ENCODE data around the gene RAB1A.
A peak's percentile ranks its signal among the peaks of the same experiment; 100 is the strongest.
"Not testable (repeated sequence)": the region's sequence is repeated elsewhere in the genome, so short reads cannot be mapped to it uniquely, and the experiment has no call there.

RAB1A gene

GRCh38 chr2:65129826-65130663 is at the start of gene RAB1A:
RAB1A (minus strand) TSS chr2:65130106; CDS start chr2:65129915, 191 bp downstream.
- peak; percentile 97 to 99 for DNase-seq
- peak; percentile 97 for ATAC-seq
- Mint-ChIP-seq H3K4me3 (peak within 1 kb of the TSS; percentile 98 to 99), H3K9me3 (no peaks in the 10 kb centered on the region), H3K4me1 (peaks cover 40% of the 10 kb centered on the region), H3K27ac (peak within 1 kb of the TSS; percentile 100), H3K27me3 (peaks cover 6% of the 10 kb centered on the region)

DNA sequence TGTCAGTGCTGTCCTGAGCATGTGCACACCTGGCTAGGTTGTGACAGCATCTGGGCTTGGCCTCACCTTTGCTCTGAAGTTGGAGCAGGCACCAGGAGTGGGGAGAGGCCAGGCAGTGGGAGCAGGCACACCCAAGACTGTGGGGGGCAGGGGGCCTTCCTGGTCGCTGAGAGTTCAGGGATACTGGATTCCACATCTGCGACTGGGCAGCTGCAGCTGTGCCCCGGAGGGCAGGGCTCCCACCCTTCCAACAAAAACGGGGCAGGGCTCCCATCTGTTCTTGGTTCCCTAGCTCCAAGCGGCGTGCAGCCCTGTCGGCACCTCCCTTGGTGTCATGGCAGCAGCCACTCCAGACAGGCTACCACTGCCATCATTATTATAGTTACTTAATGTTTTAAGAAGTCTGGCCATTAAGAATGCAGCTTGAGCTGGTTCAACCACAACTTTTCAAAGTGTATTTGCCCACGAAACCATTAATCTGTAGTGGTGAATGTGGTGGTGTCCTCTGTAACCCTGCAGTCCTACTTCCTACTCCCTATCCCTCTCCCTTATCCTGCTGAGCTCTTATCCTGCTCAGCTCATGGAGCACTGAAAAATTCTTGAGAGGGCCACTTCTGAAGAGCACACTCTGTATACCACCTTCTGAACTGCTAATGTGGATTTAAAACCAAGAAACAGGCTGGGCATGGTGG is 48.0 kb upstream of the RAB1A start:
- Mint-ChIP-seq H3K27ac (no peak overlapping the region), H3K4me1 (no peaks in the 10 kb centered on the region)
- no peak for ATAC-seq

GRCh38 chr2:65175894-65176530 is 46.1 kb upstream of the RAB1A start:
- Mint-ChIP-seq H3K9me3 (no peaks in the 10 kb centered on the region), H3K27me3 (no peaks in the 10 kb centered on the region), H3K4me1 (no peaks in the 10 kb centered on the region), H3K4me3 (no peak overlapping the region), H3K27ac (no peak overlapping the region)
- DNase-seq (no peak), ATAC-seq (no peak)

More for the DNA sequence above, 48.0 kb upstream of the RAB1A start:
- peaks cover 7% of the 10 kb centered on the region for H3K27me3 Mint-ChIP-seq
- no peak overlapping the region for H3K4me3 Mint-ChIP-seq
- DNase-seq: no peak
- H3K9me3 Mint-ChIP-seq: no peaks in the 10 kb centered on the region

DNA sequence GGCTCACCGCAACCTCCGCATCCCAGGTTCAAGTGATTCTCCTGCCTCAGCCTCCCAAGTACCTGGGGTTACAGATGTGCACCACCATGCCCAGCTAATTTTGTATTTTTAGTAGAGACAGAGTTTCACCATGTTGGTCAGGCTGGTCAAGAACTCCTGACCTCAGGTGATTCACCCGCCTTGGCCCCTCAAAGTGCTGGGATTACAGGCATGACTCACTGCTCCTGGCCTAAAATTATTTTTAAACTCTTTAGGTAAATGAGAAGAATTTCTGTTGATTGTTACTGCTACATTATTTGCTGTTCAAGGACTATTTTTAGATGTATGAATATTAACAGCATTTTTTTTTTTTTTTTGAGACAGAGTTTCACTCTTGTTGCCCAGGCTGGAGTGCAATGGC is 44.1 kb upstream of the RAB1A start:
- H3K27ac Mint-ChIP-seq, H3K4me3 Mint-ChIP-seq, DNase-seq, H3K4me1 Mint-ChIP-seq, ATAC-seq, H3K27me3 Mint-ChIP-seq, H3K9me3 Mint-ChIP-seq: not testable (repeated sequence)

GRCh38 chr2:65172994-65173790 is 43.3 kb upstream of the RAB1A start:
- Mint-ChIP-seq H3K27ac (no peak overlapping the region), H3K4me3 (no peak overlapping the region), H3K27me3 (no peaks in the 10 kb centered on the region), H3K4me1 (no peaks in the 10 kb centered on the region), H3K9me3 (no peaks in the 10 kb centered on the region)
- ATAC-seq (no peak), DNase-seq (no peak)

DNA sequence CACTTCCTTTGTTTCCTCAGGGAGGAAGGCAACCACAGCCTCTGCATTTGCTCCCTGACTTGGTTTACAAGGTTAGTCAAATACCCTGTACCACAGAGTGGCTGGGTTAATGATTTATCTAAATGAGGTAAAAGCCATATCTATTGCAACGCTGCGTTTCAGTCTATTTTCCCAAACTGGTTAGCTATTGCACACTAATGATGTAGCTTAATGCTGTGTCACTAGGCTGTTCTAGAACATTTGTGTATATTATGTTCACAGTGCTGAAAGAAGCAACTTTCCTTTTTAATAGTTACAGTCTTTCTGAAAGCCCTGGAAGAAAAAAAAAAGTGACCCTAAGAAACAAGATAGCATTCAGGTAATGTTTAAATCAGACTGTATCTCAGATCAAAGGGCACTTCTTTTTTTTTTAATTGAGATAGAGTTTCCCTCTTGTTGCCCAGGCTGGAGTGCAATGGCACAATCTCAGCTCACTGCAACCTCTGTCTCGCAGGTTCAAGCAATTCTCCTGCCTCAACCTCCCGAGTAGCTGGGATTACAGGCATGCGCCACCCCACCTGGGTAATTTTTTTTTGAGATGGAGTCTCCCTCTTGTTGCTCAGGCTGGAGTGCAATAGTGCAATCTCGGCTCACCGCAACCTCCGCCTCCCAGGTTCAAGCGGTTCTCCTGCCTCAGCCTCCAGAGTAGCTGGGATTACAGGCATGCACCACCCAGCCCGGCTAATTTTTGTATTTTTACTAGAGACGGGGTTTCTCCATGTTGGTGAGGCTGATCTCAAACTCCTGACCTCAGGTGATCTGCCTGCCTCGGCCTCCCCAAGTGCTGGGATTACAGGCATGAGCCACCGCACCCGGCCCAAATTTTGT is 40.9 kb upstream of the RAB1A start:
- not testable (repeated sequence) for H3K27ac Mint-ChIP-seq, H3K27me3 Mint-ChIP-seq, H3K4me1 Mint-ChIP-seq, H3K4me3 Mint-ChIP-seq, DNase-seq, H3K9me3 Mint-ChIP-seq, ATAC-seq

DNA sequence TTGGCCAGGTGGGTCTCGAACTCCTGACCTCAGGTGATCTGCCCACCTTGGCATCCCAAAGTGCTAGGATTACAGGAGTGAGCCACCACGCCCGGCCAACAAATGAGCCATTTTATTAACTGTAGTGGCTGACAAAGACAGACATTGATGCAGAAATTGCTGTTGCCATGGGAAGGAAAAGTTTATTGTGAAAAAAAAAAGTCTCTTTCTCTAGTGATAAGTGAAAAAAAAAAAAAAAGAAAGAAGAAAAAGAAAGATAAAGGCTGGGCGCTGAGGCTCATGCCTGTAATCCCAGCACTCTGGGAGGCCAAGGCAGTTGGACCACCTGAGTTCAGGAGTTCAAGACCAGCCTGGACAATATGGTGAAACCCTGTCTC is 39.8 kb upstream of the RAB1A start:
- no peak overlapping the region for H3K4me3 Mint-ChIP-seq
- H3K27me3 Mint-ChIP-seq: no peaks in the 10 kb centered on the region
- H3K27ac Mint-ChIP-seq: no peak overlapping the region
- no peaks in the 10 kb centered on the region for H3K4me1 Mint-ChIP-seq
- DNase-seq (no peak), ATAC-seq (no peak)
- H3K9me3 Mint-ChIP-seq: no peaks in the 10 kb centered on the region

GRCh38 chr2:65165558-65165957 is 35.7 kb upstream of the RAB1A start:
- DNase-seq (no peak), ATAC-seq (no peak)
- no peaks in the 10 kb centered on the region for H3K9me3 Mint-ChIP-seq
- H3K27ac Mint-ChIP-seq: no peak overlapping the region
- H3K4me3 Mint-ChIP-seq: no peak overlapping the region
- H3K4me1 Mint-ChIP-seq: peaks cover 5% of the 10 kb centered on the region
- no peaks in the 10 kb centered on the region for H3K27me3 Mint-ChIP-seq

- peaks cover 14% of the 10 kb centered on the region for H3K4me1 Mint-ChIP-seq
- no peaks in the 10 kb centered on the region for H3K9me3 Mint-ChIP-seq
- no peak overlapping the region for H3K4me3 Mint-ChIP-seq
- H3K27ac Mint-ChIP-seq: no peak overlapping the region
- no peak for ATAC-seq
- DNase-seq: no peak
- no peaks in the 10 kb centered on the region for H3K27me3 Mint-ChIP-seq
Observed at GRCh38 chr2:65164426-65164891, 34.6 kb upstream of the RAB1A start.

- no peak for DNase-seq
Observed at GRCh38 chr2:65161551-65162100, 31.7 kb upstream of the RAB1A start.

GRCh38 chr2:65159906-65160305 is 30.0 kb upstream of the RAB1A start:
- H3K9me3 Mint-ChIP-seq: no peaks in the 10 kb centered on the region
- DNase-seq: no peak
- no peaks in the 10 kb centered on the region for H3K27me3 Mint-ChIP-seq
- no peak overlapping the region for H3K4me3 Mint-ChIP-seq
- ATAC-seq: no peak
- peak overlapping the region; percentile 44 to 67 for H3K27ac Mint-ChIP-seq
- peaks cover 15% of the 10 kb centered on the region for H3K4me1 Mint-ChIP-seq

More at GRCh38 chr2:65161551-65162100, 31.7 kb upstream of the RAB1A start:
- H3K27me3 Mint-ChIP-seq: no peaks in the 10 kb centered on the region
- H3K4me1 Mint-ChIP-seq: peaks cover 15% of the 10 kb centered on the region
- H3K9me3 Mint-ChIP-seq: no peaks in the 10 kb centered on the region
- H3K27ac Mint-ChIP-seq: no peak overlapping the region
- ATAC-seq: no peak
- no peak overlapping the region for H3K4me3 Mint-ChIP-seq

DNA sequence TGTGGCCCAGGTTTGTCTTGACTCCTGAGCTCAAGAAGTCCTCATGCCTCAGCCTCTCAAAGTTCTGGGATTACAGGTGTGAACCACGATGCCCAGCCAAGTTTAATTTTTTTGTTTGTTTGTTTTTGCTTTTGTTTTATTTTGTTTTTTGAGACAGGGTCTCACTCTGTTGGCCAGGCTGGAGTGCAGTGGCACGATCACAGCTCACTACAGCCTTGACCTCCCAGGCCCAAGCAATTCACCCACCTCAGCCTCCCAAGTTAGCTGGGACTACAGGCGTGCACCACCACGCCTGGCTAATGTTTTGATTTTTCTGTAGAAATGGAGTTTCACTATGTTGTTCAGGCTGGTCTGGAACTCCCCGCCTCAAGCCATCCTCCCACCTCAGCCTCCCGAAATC is 29.4 kb upstream of the RAB1A start:
- Mint-ChIP-seq H3K4me1 (peaks cover 10% of the 10 kb centered on the region), H3K27me3 (no peaks in the 10 kb centered on the region), H3K27ac (no peak overlapping the region), H3K9me3 (no peaks in the 10 kb centered on the region), H3K4me3 (no peak overlapping the region)
- ATAC-seq (no peak), DNase-seq (no peak)

DNA sequence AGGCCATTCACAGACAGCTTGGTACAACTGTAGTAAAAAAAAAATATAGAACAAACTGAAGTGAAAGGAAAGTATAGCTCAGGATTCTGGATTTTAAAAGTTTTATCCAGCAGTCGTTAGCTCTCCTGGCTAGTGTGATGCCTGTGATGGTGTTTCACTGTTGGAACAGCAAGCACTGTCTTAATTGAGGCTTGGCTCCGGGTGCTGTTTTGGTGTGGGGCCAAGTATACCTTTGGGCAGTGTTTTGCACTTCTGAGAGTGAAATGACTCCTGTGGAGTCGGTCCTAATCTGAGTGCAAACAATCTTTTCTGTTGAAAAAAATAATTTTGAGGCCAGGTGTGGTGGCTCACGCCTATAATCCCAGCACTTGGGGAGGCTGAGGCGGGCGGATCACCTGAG is 28.7 kb upstream of the RAB1A start:
- Mint-ChIP-seq H3K27ac (no peak overlapping the region), H3K27me3 (no peaks in the 10 kb centered on the region), H3K9me3 (no peaks in the 10 kb centered on the region), H3K4me1 (peaks cover 10% of the 10 kb centered on the region), H3K4me3 (no peak overlapping the region)
- no peak for ATAC-seq
- DNase-seq: no peak

GRCh38 chr2:65157856-65158255 is 27.9 kb upstream of the RAB1A start:
- not testable (repeated sequence) for H3K4me3 Mint-ChIP-seq, ATAC-seq, DNase-seq, H3K9me3 Mint-ChIP-seq, H3K27me3 Mint-ChIP-seq, H3K4me1 Mint-ChIP-seq, H3K27ac Mint-ChIP-seq
